ENCODE results near the gene SRSF7. TPM values are rescaled to one million over a fixed set of nuclear protein-coding genes. Genes with fewer than 3 reads are reported as not detected.
"Not testable (repeated sequence)": the region's sequence is repeated elsewhere in the genome, so short reads cannot be mapped to it uniquely, and the experiment has no call there.

Gene SRSF7
- total and polyA plus RNA-seq, 12 donors: 39.8 to 248 (median 106) TPM

DNA sequence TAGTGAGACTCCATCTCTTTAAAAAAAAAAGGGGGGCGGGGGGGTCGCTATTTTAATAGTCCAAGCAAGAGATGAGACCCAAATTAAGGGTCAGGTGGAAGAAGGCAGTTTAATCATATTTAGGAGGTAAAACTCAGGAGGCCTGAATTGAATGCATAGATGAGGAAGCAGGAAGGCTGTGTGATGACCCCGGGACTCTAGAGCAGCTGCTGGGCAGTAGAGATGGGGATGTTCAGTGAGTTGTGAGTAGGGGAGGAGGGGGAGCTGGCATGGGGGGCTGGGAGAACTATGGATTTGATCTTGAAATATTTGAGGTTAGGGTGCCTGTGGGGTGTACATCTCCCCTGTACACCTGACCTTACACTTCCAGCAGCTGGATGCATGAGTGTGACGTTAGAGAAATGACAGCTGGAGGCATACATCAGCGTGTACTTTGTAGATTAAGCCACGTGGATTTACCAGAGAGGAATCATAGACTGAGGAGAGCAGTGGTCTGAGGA is 44.3 kb downstream of the SRSF7 start:
- intact Hi-C loops (cut with DNase I): loop anchor here in 1 of 2 donors (10.0 kb wide), 1 partner anchor 112 kb away; no protein-coding TSS in a partner anchor
- TF ChIP-seq, protein P1, sequence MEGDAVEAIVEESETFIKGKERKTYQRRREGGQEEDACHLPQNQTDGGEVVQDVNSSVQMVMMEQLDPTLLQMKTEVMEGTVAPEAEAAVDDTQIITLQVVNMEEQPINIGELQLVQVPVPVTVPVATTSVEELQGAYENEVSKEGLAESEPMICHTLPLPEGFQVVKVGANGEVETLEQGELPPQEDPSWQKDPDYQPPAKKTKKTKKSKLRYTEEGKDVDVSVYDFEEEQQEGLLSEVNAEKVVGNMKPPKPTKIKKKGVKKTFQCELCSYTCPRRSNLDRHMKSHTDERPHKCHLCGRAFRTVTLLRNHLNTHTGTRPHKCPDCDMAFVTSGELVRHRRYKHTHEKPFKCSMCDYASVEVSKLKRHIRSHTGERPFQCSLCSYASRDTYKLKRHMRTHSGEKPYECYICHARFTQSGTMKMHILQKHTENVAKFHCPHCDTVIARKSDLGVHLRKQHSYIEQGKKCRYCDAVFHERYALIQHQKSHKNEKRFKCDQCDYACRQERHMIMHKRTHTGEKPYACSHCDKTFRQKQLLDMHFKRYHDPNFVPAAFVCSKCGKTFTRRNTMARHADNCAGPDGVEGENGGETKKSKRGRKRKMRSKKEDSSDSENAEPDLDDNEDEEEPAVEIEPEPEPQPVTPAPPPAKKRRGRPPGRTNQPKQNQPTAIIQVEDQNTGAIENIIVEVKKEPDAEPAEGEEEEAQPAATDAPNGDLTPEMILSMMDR (IDR thresholded peaks at IDR 0.05): no peak
- no peak for TF ChIP-seq POLR2A (IDR thresholded peaks at IDR 0.05)
- DNase-seq: peak in 1 of 7 donors; percentile 42
- peaks cover 0 to 9% of the 10 kb centered on the region in 2 donors for H3K4me1 ChIP-seq (replicated peaks in 1 of 2)
- no peak overlapping the region for H3K27ac ChIP-seq
- H3K4me3 ChIP-seq: no peak overlapping the region
- no peaks in the 10 kb centered on the region for H3K27me3 ChIP-seq
- no peaks in the 10 kb centered on the region for H3K9me3 ChIP-seq (replicated peaks in 1 of 3)
- WGBS, 4 donors: 79 to 88% (median 86%) methylated on average over 6 of the region's 6 CpGs
- peaks cover 0 to 10% of the 10 kb centered on the region in 2 donors for H3K36me3 ChIP-seq (replicated peaks in 1 of 2)

DNA sequence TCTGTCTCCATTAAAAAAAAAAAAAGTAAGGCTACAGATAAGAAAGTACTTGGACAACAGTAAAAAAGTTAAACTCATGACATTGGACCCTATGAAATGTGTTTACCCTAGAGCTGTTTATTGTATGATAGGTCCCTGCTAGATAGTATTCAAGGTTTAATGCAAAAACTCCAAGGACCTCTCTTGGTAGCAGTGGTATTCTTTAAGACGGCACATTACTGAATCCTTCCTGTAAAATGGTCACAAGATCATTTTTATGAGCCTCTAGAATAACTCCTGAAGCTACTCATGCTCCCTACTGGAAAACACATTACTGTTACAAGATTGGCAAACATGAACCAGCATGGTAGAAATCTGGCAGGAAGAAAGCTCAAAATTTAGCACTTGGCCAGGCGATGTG is 46.5 kb downstream of the SRSF7 start:
- WGBS, 4 donors: 89 to 95% (median 93%) methylated on average over 2 of the region's 2 CpGs
- H3K27ac ChIP-seq: peak overlapping the region in 1 of 5 donors; percentile 3
- peaks cover 0 to 9% of the 10 kb centered on the region in 2 donors for H3K4me1 ChIP-seq (replicated peaks in 1 of 2)
- TF ChIP-seq, protein P1 (IDR thresholded peaks at IDR 0.05): no peak
- no peak for TF ChIP-seq POLR2A (IDR thresholded peaks at IDR 0.05)
- H3K9me3 ChIP-seq (replicated peaks in 1 of 3): no peaks in the 10 kb centered on the region
- peaks cover 0 to 2% of the 10 kb centered on the region in 2 donors for H3K36me3 ChIP-seq (replicated peaks in 1 of 2)
- intact Hi-C loops (cut with DNase I): loop anchor here in 1 of 2 donors (10.0 kb wide), 1 partner anchor 110 kb away; no protein-coding TSS in a partner anchor
- H3K27me3 ChIP-seq: no peaks in the 10 kb centered on the region
- no peak for DNase-seq
- H3K4me3 ChIP-seq: no peak overlapping the region

DNA sequence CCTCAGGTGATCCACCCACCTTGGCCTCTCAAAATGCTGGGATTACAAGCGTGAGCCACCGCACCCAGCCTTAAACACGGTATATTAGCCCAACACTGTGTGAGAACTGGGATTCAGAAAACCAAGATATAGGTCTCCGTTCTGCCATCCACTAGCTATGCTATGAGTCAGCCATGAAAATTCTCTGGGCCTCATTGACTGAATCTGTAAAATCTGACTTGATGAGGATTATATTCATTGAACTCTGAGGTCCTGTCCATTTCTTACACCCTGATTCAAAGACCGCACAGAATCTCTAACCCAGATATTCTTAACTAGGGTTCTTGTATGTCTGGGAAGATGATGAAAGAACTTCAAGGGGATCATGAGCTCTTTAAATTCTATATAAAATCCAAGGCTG is 47.8 kb downstream of the SRSF7 start:
- H3K4me3 ChIP-seq; H3K4me1 ChIP-seq (replicated peaks in 1 of 2); H3K27me3 ChIP-seq; H3K27ac ChIP-seq; H3K36me3 ChIP-seq (replicated peaks in 1 of 2); H3K9me3 ChIP-seq (replicated peaks in 1 of 3): not testable (repeated sequence)
- 98 to 100% (median 98%) methylated on average over 5 of the region's 5 CpGs for WGBS, 4 donors
- intact Hi-C loops (cut with DNase I): loop anchor here in 1 of 2 donors (10.0 kb wide), 1 partner anchor 109 kb away; no protein-coding TSS in a partner anchor
- DNase-seq: peak in 1 of 7 donors; percentile 51

- no peak overlapping the region for H3K27ac ChIP-seq
- no peaks in the 10 kb centered on the region for H3K9me3 ChIP-seq (replicated peaks in 1 of 3)
- no peak for TF ChIP-seq POLR2A (IDR thresholded peaks at IDR 0.05)
- TF ChIP-seq, protein P1 (IDR thresholded peaks at IDR 0.05): no peak
- no peak overlapping the region for H3K4me3 ChIP-seq
- 42 to 62% (median 51%) methylated on average over 1 of the region's 1 CpG for WGBS, 4 donors
- H3K4me1 ChIP-seq (replicated peaks in 1 of 2): peaks cover 0 to 10% of the 10 kb centered on the region in 2 donors
- intact Hi-C loops (cut with DNase I): loop anchor here in 1 of 2 donors (10.0 kb wide), 1 partner anchor 108 kb away; no protein-coding TSS in a partner anchor
- DNase-seq: peak in 1 of 7 donors; percentile 44
- no peaks in the 10 kb centered on the region for H3K27me3 ChIP-seq
- no peaks in the 10 kb centered on the region for H3K36me3 ChIP-seq (replicated peaks in 1 of 2)
Measured at GRCh38 chr2:38702413-38702812, 48.7 kb downstream of the SRSF7 start.

GRCh38 chr2:38701542-38701941 is 49.6 kb downstream of the SRSF7 start:
- TF ChIP-seq, protein P1 (IDR thresholded peaks at IDR 0.05): no peak
- TF ChIP-seq POLR2A (IDR thresholded peaks at IDR 0.05): no peak
- no peaks in the 10 kb centered on the region for H3K9me3 ChIP-seq (replicated peaks in 1 of 3)
- no peaks in the 10 kb centered on the region for H3K36me3 ChIP-seq (replicated peaks in 1 of 2)
- H3K27me3 ChIP-seq: no peaks in the 10 kb centered on the region
- intact Hi-C loops (cut with DNase I): loop anchor here in 1 of 2 donors (10.0 kb wide), 1 partner anchor 107 kb away; no protein-coding TSS in a partner anchor
- no peak overlapping the region for H3K27ac ChIP-seq
- H3K4me3 ChIP-seq: no peak overlapping the region
- 89 to 91% (median 91%) methylated on average over 4 of the region's 4 CpGs for WGBS, 4 donors
- peaks cover 4 to 16% of the 10 kb centered on the region in 2 donors for H3K4me1 ChIP-seq (replicated peaks in 1 of 2)
- DNase-seq: peak in 1 of 7 donors; percentile 5
